GM23338 (cell line): ENCODE results near the gene C11orf91.

Experiments
- CTCF ChIP-seq, 2 experiments: fragments of 200-600 bp in 1 of 2; sonication (generic) in 1 of 2; conservative IDR thresholded peaks; 2 replicates each; pipeline versions ENCODE4 v1.5.1 to v1.6.1; 2016 to 2017; ENCODE audit warnings: antibody characterized with exemption in 2 of 2, low read depth in 2 of 2, mild to moderate bottlenecking in 2 of 2, moderate library complexity in 1 of 2
- EZH2 ChIP-seq: fragments of 200-600 bp; sonication (generic); IDR thresholded peaks from one replicate; pipeline ENCODE4 v1.8.0; 2017; ENCODE audit warnings: antibody characterized with exemption, mild to moderate bottlenecking, low read depth; ENCODE audit not compliant: unreplicated experiment
- EZH2phosphoT487 ChIP-seq: fragments of 200-600 bp; sonication (generic); IDR thresholded peaks from one replicate; pipeline ENCODE4 v1.8.1; 2018; ENCODE audit warnings: antibody characterized with exemption; ENCODE audit not compliant: unreplicated experiment
- JUNB ChIP-seq: IDR thresholded peaks from one replicate; pipeline ENCODE4 v1.6.1; 2016; ENCODE audit warnings: antibody characterized with exemption; ENCODE audit not compliant: unreplicated experiment
- NANOG ChIP-seq: IDR thresholded peaks from 2 replicates; pipeline ENCODE4 v1.6.1; 2016; ENCODE audit warnings: antibody characterized with exemption, borderline replicate concordance
- POLR2AphosphoS5 ChIP-seq: IDR thresholded peaks from 2 replicates; pipeline ENCODE4 v1.6.1; 2016; ENCODE audit warnings: antibody characterized with exemption, low read depth
- ZNF114 ChIP-seq: fragments of 250-450 bp; sonication (Bioruptor Pico); IDR thresholded peaks from 2 replicates; pipeline ENCODE4 v1.5.0; 2020; ENCODE audit warnings: mild to moderate bottlenecking, moderate library complexity

GRCh38 chr11:33730716-33731115 is 30.1 kb upstream of the C11orf91 start:
- no peak for TF ChIP-seq EZH2phosphoT487
- no peak for TF ChIP-seq EZH2
- no peak for TF ChIP-seq CTCF (conservative IDR thresholded peaks at IDR 0.05; ENCODE audit: low read depth in 2 of 2)
- TF ChIP-seq ZNF114 = no peak
- no peak for TF ChIP-seq POLR2AphosphoS5
- no peak for TF ChIP-seq NANOG
- no peak for TF ChIP-seq JUNB
